Panc1 (cell line): ENCODE results near the gene C20orf141. TPM values are rescaled to one million over a fixed set of nuclear protein-coding genes. Genes with fewer than 3 reads are reported as not detected.

ENCODE experiments used
- ATAC-seq: fragments of 200-7000 bp; cut with Tn5 transposase; 2 replicates; pipeline ENCODE4 v1.9.1; 2020; ENCODE audit warnings: mild to moderate bottlenecking, moderate library complexity
- BruUV-seq: library from RNA; stranded (reverse); fragments of 400-500 nt; replicated peaks from 2 replicates; lab custom pipeline; 2021; lab: Mats Ljungman, UMichigan
- CTCF ChIA-PET: fragments of 300-600 bp; sonication (Branson Sonifier 250); formaldehyde crosslinking; loops from one replicate; lab custom pipeline; 2022; ENCODE audit warnings: antibody characterized with exemption; lab: Charles Lee
- POLR2A ChIA-PET: fragments of 300-600 bp; sonication (Branson Sonifier 250); formaldehyde crosslinking; loops from one replicate; lab custom pipeline; 2022; ENCODE audit warnings: antibody characterized with exemption; lab: Charles Lee
- DNase-seq: peaks from one replicate; pipeline ENCODE4 v3.0.0-alpha.2; 2010; ENCODE audit warnings: low read depth, low spot score
- H3K27ac ChIP-seq: 2 replicates; pipeline ENCODE4 v1.5.1; 2011; ENCODE audit warnings: mild to moderate bottlenecking, low read length, inconsistent platforms
- H3K27me3 ChIP-seq: fragments of 200-500 bp; sonication (Bioruptor generic); 2 replicates; pipeline ENCODE4 v1.6.0; 2014; ENCODE audit warnings: low read length, inconsistent platforms; ENCODE audit not compliant: control insufficient read depth, insufficient read depth
- H3K36me3 ChIP-seq: fragments of 200-500 bp; sonication (Bioruptor generic); 2 replicates; pipeline ENCODE4 v1.5.1; 2014; ENCODE audit warnings: inconsistent platforms, mild to moderate bottlenecking, low read length, moderate library complexity; ENCODE audit not compliant: control insufficient read depth, insufficient read depth
- H3K4me1 ChIP-seq: 2 replicates; pipeline ENCODE4 v1.5.1; 2011; ENCODE audit warnings: inconsistent platforms, mild to moderate bottlenecking, low read length, moderate library complexity; ENCODE audit not compliant: control insufficient read depth, insufficient read depth
- H3K4me3 ChIP-seq, 2 experiments: 2 replicates each; pipeline ENCODE4 v1.5.1; 2011 to 2012; ENCODE audit warnings: low read depth in 2 of 2, low read length in 2 of 2, mild to moderate bottlenecking in 2 of 2, inconsistent platforms in 1 of 2, moderate library complexity in 1 of 2
- H3K9me3 ChIP-seq: fragments of 200-500 bp; sonication (Bioruptor generic); 2 replicates; pipeline ENCODE4 v1.5.1; 2014; ENCODE audit warnings: low read depth, mild to moderate bottlenecking, inconsistent platforms, low read length, moderate library complexity; ENCODE audit not compliant: control insufficient read depth, insufficient read depth
- CTCF ChIP-seq: fragments of 450-650 bp; IDR thresholded peaks from 2 replicates; pipeline ENCODE4 v1.5.1; 2017; ENCODE audit warnings: mild to moderate bottlenecking
- POLR2AphosphoS5 ChIP-seq: IDR thresholded peaks from 2 replicates; pipeline ENCODE4 v1.6.1; 2012; ENCODE audit warnings: mild to moderate bottlenecking, low read depth, low read length, moderate library complexity
- REST ChIP-seq, 2 experiments: IDR thresholded peaks; 2 replicates each; pipeline ENCODE4 v1.6.1; 2011 to 2012; ENCODE audit warnings: low read depth in 2 of 2, control low read depth in 1 of 2, low read length in 1 of 2, mild to moderate bottlenecking in 1 of 2, moderate library complexity in 1 of 2; ENCODE audit not compliant: insufficient read depth in 1 of 2
- SIN3A ChIP-seq: IDR thresholded peaks from 2 replicates; pipeline ENCODE4 v1.6.1; 2012; ENCODE audit warnings: low read depth, mild to moderate bottlenecking, low read length, moderate library complexity, borderline replicate concordance; ENCODE audit not compliant: insufficient read depth
- TCF7L2 ChIP-seq: IDR thresholded peaks from 2 replicates; pipeline ENCODE4 v1.6.1; 2011; ENCODE audit warnings: mild to moderate bottlenecking, low read depth, low read length, inconsistent platforms
- in situ Hi-C: cut with HindIII; loops from 2 replicates; pipeline ENCODE4 v1.10.0; 2016; ENCODE audit warnings: low sequenced_read_pairs, low pct_unique_long_range_greater_than_20kb
- intact Hi-C: fragments of 100-400 bp; cut with micrococcal nuclease; formaldehyde crosslinking; loops from one replicate; pipeline ENCODE4 v1.10.0; 2022; ENCODE audit not compliant: unreplicated experiment
- total RNA-seq: library from RNA; stranded (reverse); gene quantifications from one replicate; pipeline ENCODE4 v1.2.1, GENCODE V29; 2021; ENCODE audit not compliant: unreplicated experiment

Gene C20orf141
- total RNA-seq, 1 experiment from 2014 or later, result not detected

GRCh38 chr20:2783908-2784566, 30.8 kb upstream of the C20orf141 start:
- Histone ChIP-seq H3K27ac (no peak overlapping the region), H3K9me3 (no peaks in the 10 kb centered on the region), H3K4me3 (no peak overlapping the region), H3K27me3 (peaks cover 4% of the 10 kb centered on the region; the same call in 1 of the 2 replicates), H3K36me3 (no peaks in the 10 kb centered on the region), H3K4me1 (no peaks in the 10 kb centered on the region)
- in situ Hi-C loops, result no loop called here
- TF ChIP-seq REST (IDR thresholded peaks at IDR 0.05; ENCODE audit: insufficient read depth in 1 of 2, low read depth in 2 of 2, low read length in 1 of 2) (no peak), TCF7L2 (no peak), SIN3A (no peak), CTCF (no peak), POLR2AphosphoS5 (no peak)
- BruUV-seq, result no TSS peak
- POLR2A ChIA-PET, result no interaction called here
- DNase-seq, result no peak
- CTCF ChIA-PET, result no interaction called here
- intact Hi-C loops, result no loop called here
- no peak for ATAC-seq

GRCh38 chr20:2793471-2793870, 21.3 kb upstream of the C20orf141 start:
- intact Hi-C loops, result no loop called here
- in situ Hi-C loops, result no loop called here
- DNase-seq (no peak), ATAC-seq (no peak)
- Histone ChIP-seq H3K27ac (no peak overlapping the region), H3K36me3 (no peaks in the 10 kb centered on the region), H3K4me3 (no peak overlapping the region), H3K9me3 (no peaks in the 10 kb centered on the region), H3K27me3 (peaks cover 20% of the 10 kb centered on the region), H3K4me1 (no peaks in the 10 kb centered on the region; the same call in 1 of the 2 replicates)
- BruUV-seq, result no TSS peak
- POLR2A ChIA-PET, result no interaction called here
- TF ChIP-seq SIN3A, result no peak
- no peak for TF ChIP-seq TCF7L2
- TF ChIP-seq REST (IDR thresholded peaks at IDR 0.05; ENCODE audit: insufficient read depth in 1 of 2, low read depth in 2 of 2, low read length in 1 of 2), result no peak
- TF ChIP-seq POLR2AphosphoS5, result no peak
- no peak for TF ChIP-seq CTCF
- CTCF ChIA-PET, result no interaction called here
